Stomach (tissue), 4 donors: Measurements from ENCODE around the gene GAREM2.

Experiments
- CTCF ChIP-seq, 7 experiments: fragments of 450-650 bp in 4 of 7; fragments of 200-600 bp in 3 of 7; sonication (generic) in 3 of 7; IDR thresholded peaks; one replicate each; pipeline ENCODE4 v1.5.1; 2016 to 2019; ENCODE audit warnings: antibody characterized with exemption in 7 of 7, control low read depth in 2 of 7, mild to moderate bottlenecking in 1 of 7
- EP300 ChIP-seq: sonication (generic); formaldehyde crosslinking; IDR thresholded peaks from one replicate; pipeline ENCODE4 v1.6.1; 2017; ENCODE audit warnings: antibody characterized with exemption
- POLR2A ChIP-seq, 4 donors: fragments of 450-650 bp; IDR thresholded peaks; one replicate each; pipeline ENCODE4 v1.6.1; 2016; ENCODE audit warnings: antibody characterized with exemption in 4 of 4, control low read depth in 2 of 4, mild to moderate bottlenecking in 1 of 4, moderate library complexity in 1 of 4
- POLR2AphosphoS5 ChIP-seq, 3 donors: sonication (generic); formaldehyde crosslinking; IDR thresholded peaks; one replicate each; pipeline ENCODE4 v1.6.1; 2016; ENCODE audit warnings: antibody characterized with exemption in 3 of 3

GRCh38 chr2:26139269-26140183 is 33.4 kb upstream of the GAREM2 start:
- TF ChIP-seq POLR2A (IDR thresholded peaks at IDR 0.05) (no peak), CTCF (IDR thresholded peaks at IDR 0.05) (no peak), POLR2AphosphoS5 (IDR thresholded peaks at IDR 0.05) (no peak), EP300 (no peak)
